A172 (cell line): ENCODE results near the gene ADARB1. TPM values are rescaled to one million over a fixed set of nuclear protein-coding genes. Genes with fewer than 3 reads are reported as not detected.
"Not testable (repeated sequence)": the region's sequence is repeated elsewhere in the genome, so short reads cannot be mapped to it uniquely, and the experiment has no call there.

Source experiments
- DNase-seq: peaks from one replicate; pipeline ENCODE4 v3.0.0-alpha.2; 2015; ENCODE audit warnings: low spot score
- total RNA-seq: library from RNA; depleted of rRNA; stranded (reverse); fragments of >200 nt; shearing (Covaris generic); gene quantifications from 2 replicates; pipeline ENCODE4 v1.2.3, GENCODE V29; 2014

The ADARB1 gene
- total RNA-seq, 1 experiment from 2014 or later = 15.7 TPM

GRCh38 chr21:45134279-45135076 is 60.1 kb downstream of the ADARB1 start:
- DNase-seq = no peak

GRCh38 chr21:45135122-45135521 is 60.7 kb downstream of the ADARB1 start:
- DNase-seq = no peak

DNA sequence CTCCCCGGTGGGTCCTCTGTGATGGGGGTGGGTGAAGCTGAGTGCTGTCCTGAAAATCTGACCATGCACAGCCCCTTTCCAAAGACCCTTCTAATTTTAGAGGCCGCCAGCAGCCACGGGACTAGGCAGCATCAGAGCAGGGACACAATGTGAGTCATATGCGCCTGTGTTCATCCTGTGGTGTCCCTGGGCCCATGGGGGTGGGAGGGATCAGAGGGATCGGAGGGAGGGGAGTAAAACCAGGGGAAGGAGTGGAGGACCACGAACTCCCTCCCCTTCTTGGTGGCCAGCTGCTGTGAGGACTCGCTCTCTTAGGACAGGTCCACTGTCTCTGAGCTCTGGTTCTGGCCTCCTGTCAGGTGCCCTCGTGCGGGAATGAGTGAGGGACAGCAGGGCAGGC is 61.5 kb downstream of the ADARB1 start:
- DNase-seq = peak; percentile 45

DNA sequence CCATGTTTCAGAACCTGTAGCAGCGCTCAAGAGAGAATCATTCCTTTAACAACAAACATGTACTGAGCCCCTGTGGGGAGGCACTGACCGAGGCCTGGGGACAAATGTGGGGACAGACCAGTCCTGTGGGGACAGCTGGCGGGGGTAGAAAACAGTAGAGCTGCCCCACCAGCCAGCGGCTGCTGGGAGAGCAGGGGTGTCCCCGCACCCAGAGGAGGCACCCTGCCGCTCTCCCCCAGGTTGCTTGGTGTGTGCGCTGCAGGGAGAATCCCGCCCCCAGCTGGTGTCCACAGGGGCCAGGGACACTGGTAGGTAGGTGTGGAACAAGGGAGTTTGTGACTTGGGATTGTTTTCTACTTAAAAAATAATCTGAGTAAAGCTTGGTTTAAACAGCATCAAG is 62.1 kb downstream of the ADARB1 start:
- no peak for DNase-seq

DNA sequence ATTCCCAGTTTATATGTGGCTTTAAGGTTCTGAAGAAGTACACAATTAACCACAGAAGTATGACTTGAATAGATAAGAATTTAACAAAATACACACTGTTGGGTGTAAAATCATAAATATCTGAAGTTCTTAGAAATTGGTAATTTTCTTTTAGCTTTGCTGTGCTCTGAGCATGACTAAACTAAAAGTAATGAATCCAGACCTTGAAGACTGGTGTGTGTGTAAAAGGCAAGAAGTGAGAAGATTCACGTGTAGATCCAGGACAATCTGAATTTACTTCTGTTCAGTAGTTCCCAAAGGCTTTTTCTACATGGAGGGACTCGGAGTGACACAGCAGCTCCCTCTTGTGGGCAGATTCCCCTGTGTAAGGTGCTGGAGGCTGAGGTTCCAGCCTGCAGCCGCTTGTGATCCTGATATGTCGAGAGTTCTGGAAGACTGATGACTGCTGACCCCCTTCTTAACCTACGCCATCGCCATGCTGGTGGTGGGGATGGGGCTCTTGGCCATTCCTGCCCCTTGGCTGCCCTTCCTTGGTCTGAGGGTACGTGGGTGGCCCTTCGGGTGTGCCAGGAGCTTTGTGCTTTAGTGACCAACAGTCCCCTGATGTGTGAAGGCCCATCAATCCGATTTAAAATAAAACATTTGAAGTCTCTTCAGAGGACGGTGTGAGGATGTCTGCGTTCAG is 62.7 kb downstream of the ADARB1 start:
- DNase-seq = peak; percentile 88

DNA sequence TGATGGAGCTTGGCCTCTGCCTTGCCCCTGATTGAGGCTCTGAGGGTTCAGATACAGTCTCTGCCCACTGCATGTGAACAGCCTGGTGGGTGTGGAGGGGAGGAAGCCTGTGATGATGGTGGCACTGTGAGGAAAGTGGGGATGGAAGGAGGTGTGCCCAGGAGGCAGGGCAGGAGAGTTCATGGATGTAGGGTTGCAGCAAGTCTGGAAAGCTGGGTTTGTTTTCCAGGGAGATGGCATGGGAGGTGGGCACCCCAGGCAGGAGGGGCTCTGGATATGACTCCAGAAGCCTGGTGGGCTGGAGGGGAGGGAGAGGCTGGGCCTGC is 63.2 kb downstream of the ADARB1 start:
- DNase-seq = no peak

- DNase-seq = peak; percentile 76
These were observed 64.0 kb downstream of the ADARB1 start for GRCh38 chr21:45138199-45139002.

DNA sequence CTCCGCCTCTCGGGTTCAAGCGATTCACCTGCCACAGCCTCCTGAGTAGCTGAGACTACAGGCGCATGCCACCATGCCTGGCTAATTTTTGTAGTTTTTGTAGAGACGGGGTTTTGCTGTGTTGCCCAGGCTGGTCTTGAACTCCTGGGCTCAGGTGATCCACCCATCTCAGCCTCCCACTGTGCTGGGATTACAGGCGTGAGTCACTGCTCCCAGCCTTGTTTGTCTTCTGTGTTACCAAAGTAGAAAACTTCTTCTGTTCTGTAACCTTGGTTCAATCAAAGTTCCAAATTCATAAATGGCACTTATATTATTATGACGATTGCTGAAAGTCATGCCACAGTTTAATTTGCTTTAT is 64.6 kb downstream of the ADARB1 start:
- peak; percentile 58 for DNase-seq

DNA sequence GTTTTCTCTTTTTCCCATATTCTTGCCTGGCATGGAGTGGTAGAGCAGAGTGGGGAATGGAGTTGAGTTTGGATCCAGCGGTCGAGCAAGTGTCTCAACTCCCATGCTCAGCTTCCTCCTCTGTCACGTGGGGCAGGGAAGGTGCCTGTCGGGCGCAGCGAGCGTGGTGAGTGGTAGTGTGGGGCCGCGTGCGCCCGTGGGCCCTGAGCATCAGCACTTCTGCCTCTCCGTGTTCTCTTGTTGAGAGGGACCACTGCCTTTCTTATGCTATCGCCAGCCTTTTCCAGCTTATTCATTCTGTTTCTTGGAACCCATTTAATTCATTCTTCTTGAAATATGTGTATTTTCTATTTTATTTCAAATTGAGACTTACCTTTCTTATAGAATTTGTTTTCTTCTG is 65.1 kb downstream of the ADARB1 start:
- no peak for DNase-seq

DNA sequence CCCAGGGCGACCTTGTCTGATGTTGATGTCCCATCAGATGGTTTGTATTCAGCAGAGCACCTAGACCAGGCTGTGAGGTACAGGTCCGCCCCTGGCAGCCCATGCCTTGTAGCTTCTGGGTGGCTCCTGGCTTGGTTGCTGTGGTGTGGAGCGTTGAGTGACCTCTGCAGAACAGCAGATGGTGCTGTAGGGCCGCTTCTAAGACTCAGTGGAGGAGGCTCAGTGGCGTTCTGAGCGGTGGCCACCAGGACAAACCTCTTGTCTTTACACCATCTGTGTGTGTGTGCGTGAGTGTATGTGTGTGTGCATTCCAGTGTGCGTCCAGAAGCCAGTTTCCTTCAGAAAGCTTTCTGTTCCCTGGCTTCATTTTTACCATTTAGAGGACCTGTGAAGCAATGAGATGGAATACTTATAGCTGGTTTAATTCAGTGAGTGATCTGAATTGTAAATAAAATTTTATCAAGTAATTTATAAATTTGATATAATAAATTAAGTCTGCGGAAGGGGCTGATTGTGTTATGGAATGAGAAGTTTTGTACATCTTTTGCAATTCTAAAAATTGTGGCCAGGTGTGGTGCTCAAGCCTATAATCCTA is 66.1 kb downstream of the ADARB1 start:
- DNase-seq = peak; percentile 91

- not testable (repeated sequence) for DNase-seq
These were observed 66.6 kb downstream of the ADARB1 start for GRCh38 chr21:45140944-45141343.

GRCh38 chr21:45141507-45141906 is 67.1 kb downstream of the ADARB1 start:
- no peak for DNase-seq

- peak; percentile 87 for DNase-seq
These were observed 68.3 kb downstream of the ADARB1 start for GRCh38 chr21:45142469-45143308.

- no peak for DNase-seq
These were observed 69.5 kb downstream of the ADARB1 start for GRCh38 chr21:45143855-45144254.

- no peak for DNase-seq
These were observed 70.8 kb downstream of the ADARB1 start for GRCh38 chr21:45145146-45145545.

GRCh38 chr21:45145846-45146245 is 71.5 kb downstream of the ADARB1 start:
- DNase-seq = not testable (repeated sequence)

DNA sequence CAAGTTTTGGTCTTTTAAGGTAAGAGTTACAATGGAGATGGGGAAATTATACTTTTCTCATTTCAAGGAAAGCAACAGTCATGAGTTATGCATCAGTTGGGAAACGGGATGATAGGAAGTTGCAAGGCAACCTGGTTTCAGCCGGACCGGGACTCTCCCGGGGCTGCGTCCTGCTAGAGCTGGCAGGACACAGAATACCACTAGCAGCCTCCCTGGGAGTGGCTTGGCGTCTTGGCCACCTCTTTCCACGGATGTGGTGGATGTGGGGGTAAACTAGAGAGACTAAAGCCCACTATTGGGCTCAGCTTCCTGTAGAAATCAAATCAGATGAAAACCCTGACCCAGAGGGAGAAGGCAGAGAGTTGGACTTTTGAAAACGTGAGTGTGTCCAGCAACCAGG is 71.9 kb downstream of the ADARB1 start:
- no peak for DNase-seq

- DNase-seq = no peak
These were observed 72.4 kb downstream of the ADARB1 start for GRCh38 chr21:45146801-45147200.

DNA sequence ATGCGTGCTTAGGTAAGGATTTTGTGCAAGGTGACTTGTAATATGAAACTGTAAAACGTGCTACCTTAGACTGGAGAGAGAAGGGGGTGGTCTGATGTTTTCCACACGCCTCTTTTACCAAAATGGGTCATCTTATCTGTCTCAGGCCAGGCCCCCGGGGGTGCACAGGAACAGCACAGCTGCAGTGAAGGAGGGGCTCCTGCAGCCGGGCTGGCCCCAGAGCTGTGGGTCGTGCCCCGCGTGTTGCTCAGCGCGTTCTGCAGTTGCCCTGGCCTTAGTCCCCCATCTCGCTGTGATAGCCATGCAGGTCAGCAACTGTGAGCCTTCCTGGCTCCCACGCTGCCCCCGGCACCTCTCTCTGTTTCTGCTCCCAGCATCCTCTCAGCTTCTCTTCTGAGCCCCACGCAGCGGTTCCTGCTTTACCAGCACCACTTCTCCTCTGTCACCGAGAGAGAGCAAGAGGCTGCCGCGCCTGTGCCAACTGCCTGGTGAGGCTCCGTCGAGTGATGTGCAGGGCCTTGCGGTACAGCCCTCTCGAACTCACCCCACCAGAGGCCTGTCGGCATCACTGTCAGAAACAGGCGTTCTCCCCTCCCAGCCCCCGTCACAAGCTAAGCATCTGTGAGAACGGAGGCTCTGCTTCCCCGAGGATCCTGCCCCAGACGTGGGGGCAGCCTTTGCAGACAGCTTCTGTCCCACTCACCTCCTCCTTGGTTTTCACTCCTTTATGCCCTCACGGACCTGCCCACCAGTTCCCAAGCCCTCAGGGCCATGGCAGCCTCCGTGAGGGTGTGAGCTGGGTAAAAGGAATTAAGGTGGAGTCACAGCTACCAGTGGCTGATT is 73.3 kb downstream of the ADARB1 start:
- no peak for DNase-seq

GRCh38 chr21:45148316-45148990 is 74.1 kb downstream of the ADARB1 start:
- no peak for DNase-seq
